Measurements from ENCODE around the gene CIBAR2. TPM values are rescaled to one million over a fixed set of nuclear protein-coding genes. Genes with fewer than 3 reads are reported as not detected.

CIBAR2 gene
- total and polyA plus RNA-seq, 2 donors (not counting 1 experiment from before 2014, with no cell fraction given): not detected

- H3K36me3 ChIP-seq (ENCODE audit: control insufficient read depth, insufficient read depth, low read length): no peaks in the 10 kb centered on the region
- H3K27me3 ChIP-seq (ENCODE audit: control insufficient read depth, insufficient read depth, low read length): no peaks in the 10 kb centered on the region
- no peak overlapping the region for H3K4me2 ChIP-seq (ENCODE audit: extremely low read depth, insufficient read depth, low read length)
- H3K9me3 ChIP-seq (ENCODE audit: control insufficient read depth, insufficient read depth, low read depth, low read length): no peaks in the 10 kb centered on the region
- no peak overlapping the region for H3K4me3 ChIP-seq (replicated peaks in 1 of 4; ENCODE audit: control extremely low read depth in 1 of 4, insufficient read depth in 1 of 4, low read depth in 3 of 4, low read length in 4 of 4)
- DNase-seq (ENCODE audit: low read depth in 2 of 2): no peak
- H2AFZ ChIP-seq (ENCODE audit: low read length): no peak overlapping the region
- no peak overlapping the region for H3K27ac ChIP-seq (ENCODE audit: insufficient read depth, low read length)
- H3K9ac ChIP-seq (ENCODE audit: insufficient read depth, low read length): no peak overlapping the region
- no peaks in the 10 kb centered on the region for H3K79me2 ChIP-seq (ENCODE audit: control insufficient read depth, insufficient read depth, low read length)
- no peak for TF ChIP-seq EZH2 (IDR thresholded peaks at IDR 0.05; ENCODE audit: low read length, missing control alignments)
- TF ChIP-seq, protein P1, sequence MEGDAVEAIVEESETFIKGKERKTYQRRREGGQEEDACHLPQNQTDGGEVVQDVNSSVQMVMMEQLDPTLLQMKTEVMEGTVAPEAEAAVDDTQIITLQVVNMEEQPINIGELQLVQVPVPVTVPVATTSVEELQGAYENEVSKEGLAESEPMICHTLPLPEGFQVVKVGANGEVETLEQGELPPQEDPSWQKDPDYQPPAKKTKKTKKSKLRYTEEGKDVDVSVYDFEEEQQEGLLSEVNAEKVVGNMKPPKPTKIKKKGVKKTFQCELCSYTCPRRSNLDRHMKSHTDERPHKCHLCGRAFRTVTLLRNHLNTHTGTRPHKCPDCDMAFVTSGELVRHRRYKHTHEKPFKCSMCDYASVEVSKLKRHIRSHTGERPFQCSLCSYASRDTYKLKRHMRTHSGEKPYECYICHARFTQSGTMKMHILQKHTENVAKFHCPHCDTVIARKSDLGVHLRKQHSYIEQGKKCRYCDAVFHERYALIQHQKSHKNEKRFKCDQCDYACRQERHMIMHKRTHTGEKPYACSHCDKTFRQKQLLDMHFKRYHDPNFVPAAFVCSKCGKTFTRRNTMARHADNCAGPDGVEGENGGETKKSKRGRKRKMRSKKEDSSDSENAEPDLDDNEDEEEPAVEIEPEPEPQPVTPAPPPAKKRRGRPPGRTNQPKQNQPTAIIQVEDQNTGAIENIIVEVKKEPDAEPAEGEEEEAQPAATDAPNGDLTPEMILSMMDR (conservative IDR thresholded peaks at IDR 0.05 in 1 of 2, IDR thresholded peaks at IDR 0.05 in 1 of 2; ENCODE audit: low read depth in 1 of 2, low read length in 2 of 2): no peak
- H4K20me1 ChIP-seq (ENCODE audit: control insufficient read depth, extremely low read depth, insufficient read depth, low read length): no peaks in the 10 kb centered on the region
- H3K4me1 ChIP-seq (ENCODE audit: control insufficient read depth, extremely low read depth, insufficient read depth, low read length): peaks cover 11% of the 10 kb centered on the region
Measured at GRCh38 chr16:85156440-85156839, 44.2 kb upstream of the CIBAR2 start.

DNA sequence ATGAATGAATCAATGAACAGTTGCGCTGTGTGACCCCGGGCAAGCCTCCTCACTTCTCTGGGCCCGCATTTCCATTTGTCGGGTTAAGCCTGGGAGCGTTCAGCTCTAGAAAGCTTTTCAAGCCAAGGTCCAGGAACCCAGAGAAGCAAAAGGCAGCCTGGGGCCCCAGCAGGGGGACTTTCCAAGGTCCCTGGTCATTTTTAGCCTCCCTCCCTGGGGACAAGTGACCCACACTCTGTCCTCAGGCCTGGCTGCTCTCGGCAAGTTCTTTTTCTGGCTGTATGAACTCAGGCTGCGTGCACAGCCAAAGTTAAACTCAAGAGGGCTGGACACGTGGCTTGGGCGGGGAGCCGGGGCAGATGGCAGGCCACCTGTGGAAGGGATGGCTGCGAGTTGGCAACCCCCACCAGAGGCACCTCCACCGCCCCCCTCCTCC lies 41.4 kb upstream of the CIBAR2 start:
- no peak overlapping the region for H3K4me3 ChIP-seq (replicated peaks in 1 of 4; ENCODE audit: control extremely low read depth in 1 of 4, insufficient read depth in 1 of 4, low read depth in 3 of 4, low read length in 4 of 4)
- H3K9me3 ChIP-seq (ENCODE audit: control insufficient read depth, insufficient read depth, low read depth, low read length): no peaks in the 10 kb centered on the region
- no peak overlapping the region for H3K27ac ChIP-seq (ENCODE audit: insufficient read depth, low read length)
- H3K36me3 ChIP-seq (ENCODE audit: control insufficient read depth, insufficient read depth, low read length): no peaks in the 10 kb centered on the region
- no peak for DNase-seq (ENCODE audit: low read depth in 2 of 2)
- no peak overlapping the region for H3K4me2 ChIP-seq (ENCODE audit: extremely low read depth, insufficient read depth, low read length)
- TF ChIP-seq, protein P1 (conservative IDR thresholded peaks at IDR 0.05 in 1 of 2, IDR thresholded peaks at IDR 0.05 in 1 of 2; ENCODE audit: low read depth in 1 of 2, low read length in 2 of 2): no peak
- TF ChIP-seq EZH2 (IDR thresholded peaks at IDR 0.05; ENCODE audit: low read length, missing control alignments): no peak
- no peak overlapping the region for H3K9ac ChIP-seq (ENCODE audit: insufficient read depth, low read length)
- no peaks in the 10 kb centered on the region for H3K27me3 ChIP-seq (ENCODE audit: control insufficient read depth, insufficient read depth, low read length)
- H4K20me1 ChIP-seq (ENCODE audit: control insufficient read depth, extremely low read depth, insufficient read depth, low read length): no peaks in the 10 kb centered on the region
- peaks cover 10% of the 10 kb centered on the region for H3K4me1 ChIP-seq (ENCODE audit: control insufficient read depth, extremely low read depth, insufficient read depth, low read length)
- no peaks in the 10 kb centered on the region for H3K79me2 ChIP-seq (ENCODE audit: control insufficient read depth, insufficient read depth, low read length)
- no peak overlapping the region for H2AFZ ChIP-seq (ENCODE audit: low read length)

DNA sequence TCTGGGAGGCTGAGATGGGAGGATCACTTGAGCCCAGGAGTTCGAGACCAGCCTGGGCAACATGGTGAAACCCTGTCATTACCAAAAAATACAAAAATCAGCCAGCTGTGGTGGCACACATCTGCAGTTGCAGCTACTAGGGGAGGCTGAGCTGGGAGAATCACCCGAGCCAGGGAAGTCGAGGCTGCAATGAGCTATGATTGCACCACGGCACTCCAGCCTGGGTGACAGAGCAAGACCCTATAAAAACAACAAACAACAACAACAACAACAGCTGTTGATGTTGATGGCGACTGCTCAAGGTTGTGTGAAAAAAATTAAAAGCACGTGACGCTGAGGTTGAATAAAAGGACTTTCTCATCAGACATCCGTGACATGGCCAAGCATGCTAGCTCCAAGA lies 40.8 kb upstream of the CIBAR2 start:
- Histone ChIP-seq H3K4me2 (ENCODE audit: extremely low read depth, insufficient read depth, low read length) (no peak overlapping the region), H3K79me2 (ENCODE audit: control insufficient read depth, insufficient read depth, low read length) (no peaks in the 10 kb centered on the region), H3K27ac (ENCODE audit: insufficient read depth, low read length) (no peak overlapping the region), H3K36me3 (ENCODE audit: control insufficient read depth, insufficient read depth, low read length) (no peaks in the 10 kb centered on the region), H2AFZ (ENCODE audit: low read length) (no peak overlapping the region), H3K27me3 (ENCODE audit: control insufficient read depth, insufficient read depth, low read length) (no peaks in the 10 kb centered on the region), H3K4me3 (replicated peaks in 1 of 4; ENCODE audit: control extremely low read depth in 1 of 4, insufficient read depth in 1 of 4, low read depth in 3 of 4, low read length in 4 of 4) (no peak overlapping the region), H3K4me1 (ENCODE audit: control insufficient read depth, extremely low read depth, insufficient read depth, low read length) (peaks cover 10% of the 10 kb centered on the region), H3K9ac (ENCODE audit: insufficient read depth, low read length) (no peak overlapping the region), H3K9me3 (ENCODE audit: control insufficient read depth, insufficient read depth, low read depth, low read length) (no peaks in the 10 kb centered on the region), H4K20me1 (ENCODE audit: control insufficient read depth, extremely low read depth, insufficient read depth, low read length) (no peaks in the 10 kb centered on the region)
- DNase-seq (ENCODE audit: low read depth in 2 of 2): no peak
- TF ChIP-seq, protein P1 (conservative IDR thresholded peaks at IDR 0.05 in 1 of 2, IDR thresholded peaks at IDR 0.05 in 1 of 2; ENCODE audit: low read depth in 1 of 2, low read length in 2 of 2): no peak
- no peak for TF ChIP-seq EZH2 (IDR thresholded peaks at IDR 0.05; ENCODE audit: low read length, missing control alignments)

Data from fibroblast of lung (primary cell).